H1 (cell line): Measurements from ENCODE around the gene SH3BP2. TPM values are rescaled to one million over a fixed set of nuclear protein-coding genes. Genes with fewer than 3 reads are reported as not detected.

ENCODE experiments used
- CHD1 ChIP-seq: IDR thresholded peaks from 2 replicates; pipeline ENCODE4 v1.6.1; 2012; ENCODE audit warnings: low read depth, low read length, improper control_type of control experiment
- CHD7 ChIP-seq: fragments of 300-600 bp; sonication (generic); IDR thresholded peaks from 2 replicates; pipeline ENCODE4 v1.7.1; 2012; ENCODE audit warnings: low read length, moderate library complexity, mild to moderate bottlenecking, inconsistent platforms; ENCODE audit not compliant: insufficient replicate concordance
- CREB1 ChIP-seq: IDR thresholded peaks from 2 replicates; pipeline ENCODE4 v1.6.1; 2012; ENCODE audit warnings: inconsistent platforms
- E2F6 ChIP-seq: IDR thresholded peaks from 2 replicates; pipeline ENCODE4 v1.6.1; 2012; ENCODE audit warnings: inconsistent platforms
- EZH2 ChIP-seq: fragments of 200-600 bp; sonication (generic); IDR thresholded peaks from 2 replicates; pipeline ENCODE4 v1.7.1; 2012; ENCODE audit warnings: low read depth, mild to moderate bottlenecking, moderate library complexity, low read length, inconsistent platforms; ENCODE audit not compliant: severe bottlenecking
- HDAC6 ChIP-seq: IDR thresholded peaks from one replicate; pipeline ENCODE4 v1.7.1; 2012; ENCODE audit warnings: low read depth, mild to moderate bottlenecking, inconsistent platforms, low read length, moderate library complexity
- KDM4A ChIP-seq: IDR thresholded peaks from one replicate; pipeline ENCODE4 v1.7.1; 2012; ENCODE audit warnings: low read depth, mild to moderate bottlenecking, moderate library complexity, low read length, inconsistent platforms; ENCODE audit not compliant: severe bottlenecking
- POLR2AphosphoS5 ChIP-seq: IDR thresholded peaks from 2 replicates; pipeline ENCODE4 v1.6.1; 2011; ENCODE audit warnings: low read depth, low read length
- RXRA ChIP-seq: IDR thresholded peaks from 2 replicates; pipeline ENCODE4 v1.6.1; 2011; ENCODE audit warnings: low read depth, mild to moderate bottlenecking, low read length, moderate library complexity; ENCODE audit not compliant: insufficient read depth
- SAP30 ChIP-seq: fragments of 300-600 bp; sonication (generic); IDR thresholded peaks from 2 replicates; pipeline ENCODE4 v1.7.1; 2012; ENCODE audit warnings: low read length, moderate library complexity, mild to moderate bottlenecking, inconsistent platforms; ENCODE audit not compliant: insufficient read depth, insufficient replicate concordance
- SUZ12 ChIP-seq: fragments of 200-600 bp; sonication (generic); IDR thresholded peaks from 2 replicates; pipeline ENCODE4 v1.6.1; 2012; ENCODE audit warnings: mild to moderate bottlenecking, inconsistent platforms, low read length, moderate library complexity, mixed read lengths
- TAF1 ChIP-seq: IDR thresholded peaks from 2 replicates; pipeline ENCODE4 v1.6.1; 2011; ENCODE audit warnings: mild to moderate bottlenecking, low read depth, low read length
- polyA plus RNA-seq, 7 experiments: library from polyadenylated mRNA; depleted of rRNA in 3 of 7; stranded (reverse) in 5 of 7; unstranded in 2 of 7; fragments of >200 nt in 5 of 7; fragments of 200-250 nt in 2 of 7; gene quantifications; 1 replicate in 5 of 7; 2 replicates in 1 of 7; 4 replicates in 1 of 7; pipeline versions ENCODE4 v1.2.1 to v1.2.3, GENCODE V29; 2011 to 2013; ENCODE audit warnings: missing spikeins in 2 of 7, mixed read lengths in 2 of 7
- total RNA-seq: library from RNA; stranded (reverse); fragmentation: NEBNext Ultra II Directional; extraction: Animal tissue kit (Norgen Biotek cat#: 25700); gene quantifications from 2 replicates; pipeline ENCODE4 v1.2.1, GENCODE V29; 2021

Gene SH3BP2
- total and polyA plus RNA-seq, 2 of the 8 experiments (the other 6 are each of a cell fraction or from before 2014, with no cell fraction given): 27.4 to 31.4 TPM

DNA sequence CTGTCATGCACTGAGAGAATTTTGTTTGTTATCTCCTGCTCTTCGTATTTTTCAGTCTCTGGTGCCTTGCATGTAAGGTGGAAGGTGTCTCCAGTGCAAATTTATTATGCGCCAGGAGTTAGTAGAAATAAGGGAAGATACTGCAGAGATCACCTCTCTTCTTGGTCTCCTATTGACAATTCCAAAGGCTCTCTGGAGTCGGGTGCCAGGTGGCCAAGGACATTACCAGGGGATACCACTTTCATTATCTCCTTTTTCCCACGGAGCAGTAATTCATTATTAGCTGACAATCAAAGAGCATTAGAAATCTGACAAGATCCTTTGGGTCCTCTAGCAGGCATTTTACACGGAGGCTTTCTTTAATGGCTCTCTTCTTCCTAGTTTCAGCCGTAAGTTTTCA lies 76.8 kb downstream of the SH3BP2 start (continued):
- TF ChIP-seq CHD7 (no peak), HDAC6 (no peak), POLR2AphosphoS5 (no peak), TAF1 (no peak), SUZ12 (no peak), SAP30 (no peak), CREB1 (no peak), EZH2 (no peak), CHD1 (no peak), RXRA (no peak), E2F6 (no peak), KDM4A (no peak)
